GM19455 (cell line): ENCODE measurements around the gene KDM6A.
"Not testable (repeated sequence)": the region's sequence is repeated elsewhere in the genome, so short reads cannot be mapped to it uniquely, and the experiment has no call there.

ENCODE experiments used
- ATAC-seq: cut with Tn5 transposase; IDR thresholded peaks from one replicate; pipeline ENCODE4 v1.9.1; 2021; ENCODE audit not compliant: unreplicated experiment

Gene KDM6A

DNA sequence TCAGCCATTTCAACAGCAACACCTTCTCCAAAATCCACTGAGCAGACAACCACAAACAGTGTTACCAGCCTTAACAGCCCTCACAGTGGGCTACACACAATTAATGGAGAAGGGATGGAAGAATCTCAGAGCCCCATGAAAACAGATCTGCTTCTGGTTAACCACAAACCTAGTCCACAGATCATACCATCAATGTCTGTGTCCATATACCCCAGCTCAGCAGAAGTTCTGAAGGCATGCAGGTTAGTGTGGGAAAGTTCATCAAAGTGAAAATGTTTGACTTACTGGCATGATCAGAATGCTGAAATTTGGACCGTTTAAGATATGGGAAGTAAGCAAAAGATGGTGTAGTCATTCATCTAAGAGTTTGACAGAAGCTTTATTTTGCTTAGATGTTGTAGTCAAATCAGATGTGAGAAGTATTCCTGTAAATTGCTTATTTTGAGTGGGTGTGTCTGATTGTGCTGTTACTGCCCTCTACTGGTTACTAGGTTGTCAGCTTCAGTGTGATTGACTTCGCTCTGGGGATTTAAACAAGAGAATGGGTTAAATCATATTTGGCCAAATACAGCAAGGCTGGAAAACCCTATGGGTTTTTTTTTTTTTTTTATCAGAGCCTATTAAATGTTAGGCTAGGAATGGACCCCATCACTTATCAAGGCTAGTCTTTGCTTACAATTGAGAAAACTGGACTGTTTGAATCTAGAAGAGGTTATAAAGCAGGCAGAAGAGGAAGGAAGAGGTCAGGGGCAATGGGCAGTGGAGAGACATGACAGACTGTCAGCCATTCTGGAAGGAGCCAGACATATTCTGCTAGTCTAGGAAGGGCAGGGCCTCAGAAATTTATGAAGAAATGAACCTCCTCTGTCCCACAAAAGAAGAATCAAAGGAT is 197.4 kb downstream of the KDM6A start:
- ATAC-seq, result no peak

DNA sequence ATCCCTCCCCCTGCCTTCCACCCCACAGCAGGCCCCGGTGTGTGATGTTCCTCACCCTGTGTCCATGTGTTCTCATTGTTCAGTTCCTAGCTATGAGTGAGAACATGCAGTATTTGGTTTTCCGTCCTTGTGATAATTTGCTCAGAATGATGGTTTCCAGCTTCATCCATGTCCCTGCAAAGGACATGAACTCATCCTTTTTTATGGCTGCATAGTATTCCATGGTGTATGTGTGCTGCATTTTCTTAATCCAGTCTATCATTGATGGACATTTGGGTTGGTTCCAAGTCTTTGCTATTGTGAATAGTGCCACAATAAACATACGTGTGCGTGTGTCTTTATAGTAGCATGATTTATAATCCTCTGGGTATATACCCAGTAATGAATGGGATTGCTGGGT is 200.0 kb downstream of the KDM6A start:
- ATAC-seq, result not testable (repeated sequence)

DNA sequence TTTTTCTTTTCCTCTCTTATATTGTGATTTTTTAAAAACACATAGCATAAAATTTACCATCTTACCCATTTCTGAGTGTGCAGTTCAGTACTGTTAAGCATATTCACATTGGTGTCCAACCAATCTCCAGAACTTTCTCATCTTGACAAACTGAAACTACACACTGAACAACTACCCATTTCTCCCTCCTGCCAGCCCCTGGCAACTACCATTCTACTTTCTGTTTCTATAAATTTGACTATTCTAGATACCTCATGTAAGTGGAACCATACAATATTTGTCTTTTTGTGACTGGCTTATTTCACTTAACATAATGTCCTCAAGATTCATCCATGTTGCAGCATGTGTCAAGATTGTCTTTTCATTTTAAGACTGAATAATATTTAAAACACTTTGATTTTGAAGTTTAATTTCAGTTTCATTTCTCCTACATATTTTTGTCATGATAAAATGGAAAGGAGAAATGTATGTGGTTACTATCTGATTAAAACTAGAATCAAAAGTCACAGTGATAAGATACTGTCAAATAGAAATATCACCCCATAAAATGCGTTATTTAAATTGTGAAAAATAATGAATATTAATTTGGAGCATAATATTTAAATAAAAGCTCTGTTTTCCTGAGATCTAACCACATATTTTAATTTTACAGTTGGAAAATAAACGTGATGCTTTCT is 204.9 kb downstream of the KDM6A start:
- peak; percentile 73 for ATAC-seq

DNA sequence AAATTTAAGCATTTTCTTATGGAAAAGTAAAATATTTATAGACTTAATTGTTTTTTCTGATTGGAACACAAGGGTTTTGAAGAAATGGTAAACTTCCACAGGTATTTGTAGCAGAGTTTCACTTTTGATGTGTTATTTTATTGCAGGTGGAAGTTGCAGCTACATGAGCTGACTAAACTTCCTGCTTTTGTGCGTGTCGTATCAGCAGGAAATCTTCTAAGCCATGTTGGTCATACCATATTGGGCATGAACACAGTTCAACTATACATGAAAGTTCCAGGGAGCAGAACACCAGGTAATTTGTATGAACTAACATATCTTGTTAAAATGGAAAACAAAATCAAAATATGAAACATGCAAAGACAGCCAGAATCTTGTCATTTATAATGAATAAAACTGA is 210.3 kb downstream of the KDM6A start:
- ATAC-seq, result no peak

DNA sequence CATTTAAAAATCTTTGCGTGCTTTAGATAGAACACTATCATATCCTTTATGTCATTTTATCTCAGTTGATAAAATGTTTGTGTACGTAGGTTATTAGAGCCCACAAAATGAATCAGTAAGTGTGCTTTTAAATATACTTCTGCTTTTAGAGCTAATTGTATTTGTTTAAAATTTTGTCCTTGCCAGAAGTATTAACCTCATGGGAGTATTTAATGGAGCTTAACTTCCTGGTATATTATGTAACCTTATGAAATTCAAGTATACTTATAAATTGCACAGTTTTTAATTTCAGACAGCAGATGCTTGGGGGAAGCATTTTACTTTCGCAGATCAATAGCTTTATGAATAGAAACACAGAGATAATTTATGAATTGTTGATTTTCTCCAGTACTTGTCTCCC is 237.5 kb downstream of the KDM6A start:
- no peak for ATAC-seq

GRCh38 chrX:45126158-45126557 is 253.2 kb downstream of the KDM6A start:
- ATAC-seq, result no peak

- ATAC-seq, result no peak
Measured at GRCh38 chrX:45128896-45129454, 256.0 kb downstream of the KDM6A start.

DNA sequence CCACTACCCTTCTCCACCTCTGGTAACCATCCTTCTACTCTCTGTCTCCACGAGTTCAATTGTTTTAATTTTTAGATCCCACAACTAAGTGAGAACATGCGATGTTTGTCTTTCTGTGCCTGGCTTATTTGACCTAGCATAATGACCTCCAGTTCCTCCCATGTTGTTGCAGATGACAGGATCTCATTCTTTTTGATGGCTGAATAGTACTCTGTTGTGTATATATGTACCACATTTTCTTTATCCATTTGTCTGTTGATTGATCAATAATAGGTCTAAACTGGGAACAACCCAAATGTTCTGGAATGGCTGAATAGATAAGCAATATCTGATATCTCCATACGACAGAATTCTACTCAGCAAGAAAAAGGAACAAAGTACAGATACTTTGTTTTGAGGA is 260.5 kb downstream of the KDM6A start:
- no peak for ATAC-seq

DNA sequence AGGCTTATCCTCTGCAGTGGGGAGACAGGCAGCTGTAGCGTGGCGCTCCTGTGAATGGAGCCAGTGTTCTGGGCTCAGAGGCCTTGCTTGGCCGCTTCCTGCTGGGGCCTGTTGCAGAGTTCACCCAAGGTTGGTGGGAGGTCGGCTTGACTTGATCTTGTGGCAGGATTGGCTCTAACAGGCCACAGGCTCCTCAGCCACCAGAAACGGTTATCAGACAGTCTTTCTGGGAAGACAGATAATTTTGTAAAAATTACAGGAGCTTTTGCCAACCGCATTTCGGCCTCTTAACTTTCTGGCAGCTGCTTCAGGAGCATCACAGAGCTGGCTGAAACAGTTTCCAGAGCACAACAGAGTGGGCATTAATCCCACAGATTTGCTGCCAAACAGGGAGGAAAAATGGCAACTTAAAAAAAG is 261.3 kb downstream of the KDM6A start:
- no peak for ATAC-seq

GRCh38 chrX:45134775-45135174 is 261.8 kb downstream of the KDM6A start:
- no peak for ATAC-seq

GRCh38 chrX:45135391-45136075 is 262.5 kb downstream of the KDM6A start:
- ATAC-seq, result not testable (repeated sequence)

- ATAC-seq, result no peak
Measured at GRCh38 chrX:45137531-45137930, 264.5 kb downstream of the KDM6A start.

GRCh38 chrX:45138525-45138924 is 265.5 kb downstream of the KDM6A start:
- ATAC-seq, result no peak

DNA sequence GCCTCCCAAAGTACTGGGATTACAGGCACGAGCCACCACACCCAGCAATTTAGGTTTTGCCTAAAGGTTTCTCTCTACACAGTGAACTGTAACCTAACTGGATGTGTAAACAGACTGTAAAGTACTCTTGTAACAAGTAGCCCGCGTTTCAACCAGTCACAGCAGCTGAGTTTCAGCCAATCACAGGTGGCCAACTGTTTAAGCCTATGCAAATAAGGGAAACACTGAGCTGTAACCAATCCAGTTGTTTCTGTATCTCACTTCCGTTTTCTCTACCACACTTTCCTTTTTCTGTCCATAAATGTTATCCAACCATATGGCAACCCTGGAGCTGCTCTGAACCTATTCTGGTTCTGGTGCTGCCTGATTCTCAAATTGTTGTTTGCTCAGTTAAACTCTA is 267.8 kb downstream of the KDM6A start:
- no peak for ATAC-seq

- no peak for ATAC-seq
Measured at GRCh38 chrX:45142185-45142584, 269.2 kb downstream of the KDM6A start.

DNA sequence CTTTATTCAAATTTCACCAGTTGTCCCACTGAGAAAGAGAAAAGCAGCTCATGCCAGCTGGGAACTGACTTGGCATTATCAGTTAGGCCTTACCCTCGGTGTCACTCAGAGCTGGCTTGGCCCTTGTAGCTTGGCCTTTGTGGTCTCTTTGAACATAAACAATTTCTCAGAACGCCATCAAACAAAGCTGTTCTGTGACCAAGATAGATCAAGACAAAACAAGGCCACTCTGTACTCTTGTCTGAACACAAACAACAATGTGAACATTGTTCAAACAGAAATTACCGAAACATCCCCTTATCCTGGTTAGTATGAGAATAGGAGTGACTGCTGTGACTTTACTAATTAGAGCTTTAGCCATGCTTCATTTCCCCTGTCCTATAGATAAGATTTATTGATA is 270.5 kb downstream of the KDM6A start:
- no peak for ATAC-seq

DNA sequence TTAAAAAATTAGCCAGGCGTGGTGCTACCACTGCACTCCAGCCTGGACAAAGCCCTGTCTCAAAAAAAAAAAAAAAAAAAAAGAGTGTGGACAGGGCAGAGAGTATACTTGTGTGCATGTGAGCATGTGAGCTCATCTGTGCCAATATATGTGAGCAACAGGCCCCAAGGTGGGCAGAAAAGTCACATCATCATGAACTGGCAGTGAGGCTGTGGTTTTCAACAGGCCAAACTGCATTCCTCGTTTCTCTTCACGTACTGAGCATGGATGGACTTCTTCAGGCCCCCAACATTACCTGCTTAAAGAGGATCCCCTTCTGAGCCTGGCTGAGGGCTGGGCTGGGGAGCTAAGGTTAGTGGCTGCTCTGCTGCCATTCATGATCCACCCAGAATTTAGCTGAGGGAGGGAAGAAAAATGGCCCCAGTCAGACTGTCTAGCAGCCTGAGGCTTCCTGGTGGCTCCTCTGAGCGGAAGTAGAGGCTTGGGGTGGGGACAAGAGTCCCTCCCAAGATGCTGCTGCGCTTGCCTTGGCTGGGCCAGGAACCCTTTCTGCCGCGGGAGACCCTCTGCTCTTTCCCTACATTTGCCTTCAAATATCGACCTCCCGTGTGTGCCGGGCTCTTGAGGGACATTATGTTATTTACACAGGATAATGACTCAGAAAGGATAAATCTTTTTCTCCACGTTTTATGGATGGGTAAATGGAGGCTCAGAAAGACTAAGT is 272.7 kb downstream of the KDM6A start:
- ATAC-seq, result no peak

DNA sequence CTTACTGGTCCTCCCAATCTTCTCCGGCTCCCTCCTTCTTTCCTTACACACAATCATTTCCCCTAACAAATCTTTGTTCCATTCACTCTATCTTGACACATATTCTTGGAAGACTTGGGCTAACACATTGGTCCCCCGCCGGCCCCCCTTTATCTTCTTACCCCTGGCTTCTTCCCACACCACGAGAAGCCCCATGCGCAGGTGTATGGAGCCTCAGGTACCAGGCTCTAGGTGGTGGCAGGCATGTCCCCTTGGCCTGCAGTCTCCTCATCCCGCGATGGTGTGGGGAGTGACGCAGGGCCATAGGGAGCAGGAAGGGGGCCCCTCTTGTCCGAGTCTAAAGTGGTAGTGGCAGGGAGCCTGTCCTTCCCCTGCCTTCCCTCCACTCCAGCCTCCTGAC is 277.8 kb downstream of the KDM6A start:
- no peak for ATAC-seq

DNA sequence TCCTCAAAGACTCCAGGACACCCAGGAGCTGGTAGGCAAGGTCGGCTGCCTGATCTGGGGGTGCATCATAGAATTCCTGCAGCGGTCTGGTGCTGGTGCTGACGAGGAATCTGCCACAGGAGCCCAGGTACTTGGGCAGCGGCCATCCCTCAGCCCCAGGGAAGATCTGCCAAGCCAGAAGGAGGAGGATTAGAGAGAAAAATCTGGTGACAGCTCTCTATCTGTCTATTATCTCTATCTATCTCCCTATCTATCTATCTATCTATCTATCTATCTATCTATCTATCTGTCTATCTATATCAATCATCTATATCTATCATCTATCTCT is 281.0 kb downstream of the KDM6A start:
- no peak for ATAC-seq

DNA sequence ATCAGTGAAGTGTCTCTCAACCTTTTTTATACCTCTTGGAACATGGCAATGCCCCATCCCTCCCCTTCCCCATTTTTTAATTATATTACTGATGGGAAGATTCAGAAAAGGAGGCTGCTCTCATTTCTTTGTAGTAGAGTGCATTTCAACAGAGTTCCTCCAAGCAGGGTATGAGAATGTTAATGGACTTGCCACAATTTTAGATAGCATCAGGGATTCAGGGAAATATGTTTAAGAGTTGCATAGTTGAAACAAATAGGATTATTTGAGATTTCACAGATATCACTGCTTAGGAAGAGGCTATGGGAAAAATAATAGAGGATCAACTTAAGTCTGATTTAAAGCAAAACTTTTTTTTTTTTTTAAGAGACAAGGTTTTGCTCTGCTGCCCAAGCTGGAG is 281.5 kb downstream of the KDM6A start:
- ATAC-seq, result no peak

GRCh38 chrX:45157647-45158046 is 284.7 kb downstream of the KDM6A start:
- no peak for ATAC-seq
